ENCODE results near the gene CCDC68. TPM values are rescaled to one million over a fixed set of nuclear protein-coding genes. Genes with fewer than 3 reads are reported as not detected.

The CCDC68 gene
- total RNA-seq, 2 experiments from 2014 or later = not detected

- no peaks in the 10 kb centered on the region for H3K9me3 ChIP-seq (ENCODE audit: control insufficient read depth in 1 of 2, insufficient read depth in 1 of 2, low read length in 2 of 2)
- H3K27me3 ChIP-seq (ENCODE audit: control insufficient read depth in 1 of 2, insufficient read depth in 2 of 2, low read length in 2 of 2) = no peaks in the 10 kb centered on the region
- ChIA-PET CTCF (no interaction called here), POLR2A (no interaction called here)
- H3K36me3 Mint-ChIP-seq (ENCODE audit: low read depth) = no peaks in the 10 kb centered on the region
- H3K4me3 ChIP-seq (ENCODE audit: low read length) = no peak overlapping the region
- ATAC-seq (ENCODE audit: poor library complexity) = no peak
- H3K4me3 Mint-ChIP-seq = no peak overlapping the region
- no peak overlapping the region for H3K27ac Mint-ChIP-seq
- H3K4me1 Mint-ChIP-seq (ENCODE audit: low read depth) = no peaks in the 10 kb centered on the region
- no peaks in the 10 kb centered on the region for H3K4me1 ChIP-seq (ENCODE audit: insufficient read depth, low read length)
- TF ChIP-seq CTCF (IDR thresholded peaks at IDR 0.05) = no peak
- no peaks in the 10 kb centered on the region for H3K36me3 ChIP-seq (ENCODE audit: insufficient read depth, low read length)
- no peaks in the 10 kb centered on the region for H3K9me3 Mint-ChIP-seq
- intact Hi-C loops (cut with DNase I, micrococcal nuclease) = no loop called here
- no peak overlapping the region for H3K27ac ChIP-seq (ENCODE audit: low read depth in 1 of 2, low read length in 2 of 2)
- DNase-seq = no peak
- no peaks in the 10 kb centered on the region for H3K27me3 Mint-ChIP-seq
These were observed 54.7 kb downstream of the CCDC68 start for GRCh38 chr18:54904581-54904980.

GRCh38 chr18:54900290-54900689 is 59.0 kb downstream of the CCDC68 start:
- Mint-ChIP-seq H3K27ac (no peak overlapping the region), H3K9me3 (no peaks in the 10 kb centered on the region), H3K4me1 (ENCODE audit: low read depth) (no peaks in the 10 kb centered on the region), H3K36me3 (ENCODE audit: low read depth) (no peaks in the 10 kb centered on the region), H3K4me3 (no peak overlapping the region), H3K27me3 (no peaks in the 10 kb centered on the region)
- Histone ChIP-seq H3K9me3 (ENCODE audit: control insufficient read depth in 1 of 2, insufficient read depth in 1 of 2, low read length in 2 of 2) (no peaks in the 10 kb centered on the region), H3K36me3 (ENCODE audit: insufficient read depth, low read length) (no peaks in the 10 kb centered on the region), H3K27ac (ENCODE audit: low read depth in 1 of 2, low read length in 2 of 2) (no peak overlapping the region), H3K4me3 (ENCODE audit: low read length) (no peak overlapping the region), H3K4me1 (ENCODE audit: insufficient read depth, low read length) (no peaks in the 10 kb centered on the region), H3K27me3 (ENCODE audit: control insufficient read depth in 1 of 2, insufficient read depth in 2 of 2, low read length in 2 of 2) (no peaks in the 10 kb centered on the region)
- no peak for ATAC-seq (ENCODE audit: poor library complexity)
- intact Hi-C loops (cut with DNase I, micrococcal nuclease) = no loop called here
- ChIA-PET POLR2A (no interaction called here), CTCF (no interaction called here)
- no peak for TF ChIP-seq CTCF (IDR thresholded peaks at IDR 0.05)
- no peak for DNase-seq

GRCh38 chr18:54899500-54899899 is 59.8 kb downstream of the CCDC68 start:
- Histone ChIP-seq H3K27me3 (ENCODE audit: control insufficient read depth in 1 of 2, insufficient read depth in 2 of 2, low read length in 2 of 2) (no peaks in the 10 kb centered on the region), H3K36me3 (ENCODE audit: insufficient read depth, low read length) (no peaks in the 10 kb centered on the region), H3K9me3 (ENCODE audit: control insufficient read depth in 1 of 2, insufficient read depth in 1 of 2, low read length in 2 of 2) (no peaks in the 10 kb centered on the region), H3K27ac (ENCODE audit: low read depth in 1 of 2, low read length in 2 of 2) (no peak overlapping the region), H3K4me1 (ENCODE audit: insufficient read depth, low read length) (no peaks in the 10 kb centered on the region), H3K4me3 (ENCODE audit: low read length) (no peak overlapping the region)
- TF ChIP-seq CTCF (IDR thresholded peaks at IDR 0.05) = peak; percentile 26
- Mint-ChIP-seq H3K27ac (no peak overlapping the region), H3K27me3 (no peaks in the 10 kb centered on the region), H3K4me1 (ENCODE audit: low read depth) (no peaks in the 10 kb centered on the region), H3K36me3 (ENCODE audit: low read depth) (no peaks in the 10 kb centered on the region), H3K4me3 (no peak overlapping the region), H3K9me3 (no peaks in the 10 kb centered on the region)
- ChIA-PET CTCF (no interaction called here), POLR2A (no interaction called here)
- no peak for DNase-seq
- ATAC-seq (ENCODE audit: poor library complexity) = no peak
- intact Hi-C loops (cut with DNase I, micrococcal nuclease) = no loop called here
